ENCODE data around the gene CDH5.

GRCh38 chr16:66451548-66451947 lies 85.1 kb downstream of the CDH5 start:
- TF ChIP-seq CTCF (IDR thresholded peaks at IDR 0.05) = no peak
- no peak for TF ChIP-seq POLR2A (IDR thresholded peaks at IDR 0.05)
